WERI-Rb-1 (cell line): Measurements from ENCODE around the gene IFI44.

Experiments used
- DNase-seq: peaks from one replicate; pipeline ENCODE4 v3.0.0-alpha.2; 2020
- H3K27ac ChIP-seq: fragments of 250-450 bp; sonication (Bioruptor Pico); 2 replicates; pipeline ENCODE4 v1.5.1; 2020; ENCODE audit warnings: mild to moderate bottlenecking, moderate library complexity
- H3K27me3 ChIP-seq: fragments of 250-450 bp; sonication (Bioruptor Pico); 2 replicates; pipeline ENCODE4 v1.5.1; 2021; ENCODE audit warnings: mild to moderate bottlenecking, low read depth, moderate library complexity; ENCODE audit not compliant: insufficient read depth, severe bottlenecking
- H3K36me3 ChIP-seq: fragments of 250-450 bp; sonication (Bioruptor Pico); 2 replicates; pipeline ENCODE4 v1.5.1; 2020; ENCODE audit warnings: mild to moderate bottlenecking, moderate library complexity
- H3K4me3 ChIP-seq: 2 replicates; pipeline ENCODE4 v1.5.1; 2011; ENCODE audit warnings: low read depth, mild to moderate bottlenecking, control low read depth, low read length
- H3K9me3 ChIP-seq: fragments of 250-450 bp; sonication (Bioruptor Pico); 2 replicates; pipeline ENCODE4 v1.5.1; 2021; ENCODE audit warnings: mild to moderate bottlenecking, moderate library complexity; ENCODE audit not compliant: severe bottlenecking
- TF ChIP-seq, protein P1 (sequence below): IDR thresholded peaks from 2 replicates; pipeline ENCODE4 v1.5.1; 2011; ENCODE audit warnings: low read depth, mild to moderate bottlenecking, control low read depth, inconsistent platforms, low read length

IFI44 gene

DNA sequence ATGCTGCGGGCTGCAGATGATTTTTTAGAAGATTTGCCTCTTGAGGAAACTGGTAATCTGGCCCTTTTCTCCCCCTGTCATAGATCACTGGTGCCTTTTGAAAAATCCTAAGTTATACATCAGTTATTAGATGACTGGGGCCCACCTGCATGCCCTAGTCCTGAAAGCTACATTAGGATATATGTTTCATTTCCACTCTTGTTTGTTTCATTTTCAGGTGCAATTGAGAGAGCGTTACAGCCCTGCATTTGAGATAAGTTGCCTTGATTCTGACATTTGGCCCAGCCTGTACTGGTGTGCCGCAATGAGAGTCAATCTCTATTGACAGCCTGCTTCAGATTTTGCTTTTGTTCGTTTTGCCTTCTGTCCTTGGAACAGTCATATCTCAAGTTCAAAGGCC, 8.1 kb upstream of the IFI44 start:
- TF ChIP-seq, protein P1, sequence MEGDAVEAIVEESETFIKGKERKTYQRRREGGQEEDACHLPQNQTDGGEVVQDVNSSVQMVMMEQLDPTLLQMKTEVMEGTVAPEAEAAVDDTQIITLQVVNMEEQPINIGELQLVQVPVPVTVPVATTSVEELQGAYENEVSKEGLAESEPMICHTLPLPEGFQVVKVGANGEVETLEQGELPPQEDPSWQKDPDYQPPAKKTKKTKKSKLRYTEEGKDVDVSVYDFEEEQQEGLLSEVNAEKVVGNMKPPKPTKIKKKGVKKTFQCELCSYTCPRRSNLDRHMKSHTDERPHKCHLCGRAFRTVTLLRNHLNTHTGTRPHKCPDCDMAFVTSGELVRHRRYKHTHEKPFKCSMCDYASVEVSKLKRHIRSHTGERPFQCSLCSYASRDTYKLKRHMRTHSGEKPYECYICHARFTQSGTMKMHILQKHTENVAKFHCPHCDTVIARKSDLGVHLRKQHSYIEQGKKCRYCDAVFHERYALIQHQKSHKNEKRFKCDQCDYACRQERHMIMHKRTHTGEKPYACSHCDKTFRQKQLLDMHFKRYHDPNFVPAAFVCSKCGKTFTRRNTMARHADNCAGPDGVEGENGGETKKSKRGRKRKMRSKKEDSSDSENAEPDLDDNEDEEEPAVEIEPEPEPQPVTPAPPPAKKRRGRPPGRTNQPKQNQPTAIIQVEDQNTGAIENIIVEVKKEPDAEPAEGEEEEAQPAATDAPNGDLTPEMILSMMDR: no peak
- no peaks in the 10 kb centered on the region for H3K36me3 ChIP-seq
- DNase-seq: no peak

DNA sequence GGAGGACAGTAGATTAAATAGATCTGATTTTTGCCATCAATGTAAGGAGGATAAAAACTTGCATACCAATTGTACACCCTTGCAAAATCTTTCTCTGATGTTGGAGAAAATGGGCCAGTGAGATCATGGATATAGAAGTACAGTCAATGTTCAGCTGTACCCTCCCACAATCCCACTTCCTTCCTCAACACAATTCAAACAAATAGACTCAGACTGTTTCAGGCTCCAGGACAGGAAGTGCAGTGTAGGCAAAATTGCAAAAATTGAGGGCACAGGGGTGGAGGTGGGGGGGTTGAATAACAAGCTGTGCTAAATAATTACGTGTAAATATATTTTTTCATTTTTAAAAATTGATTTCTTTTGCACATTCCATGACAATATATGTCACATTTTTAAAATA, 3.9 kb upstream of the IFI44 start:
- Histone ChIP-seq H3K27ac (no peak overlapping the region), H3K36me3 (no peaks in the 10 kb centered on the region), H3K4me3 (no peak overlapping the region), H3K9me3 (peaks cover 6% of the 10 kb centered on the region), H3K27me3 (no peaks in the 10 kb centered on the region)
- TF ChIP-seq, protein P1: no peak
- DNase-seq: no peak

More for the DNA sequence above, 8.1 kb upstream of the IFI44 start:
- Histone ChIP-seq H3K27me3 (no peaks in the 10 kb centered on the region), H3K9me3 (no peaks in the 10 kb centered on the region), H3K4me3 (no peak overlapping the region), H3K27ac (no peak overlapping the region)

DNA sequence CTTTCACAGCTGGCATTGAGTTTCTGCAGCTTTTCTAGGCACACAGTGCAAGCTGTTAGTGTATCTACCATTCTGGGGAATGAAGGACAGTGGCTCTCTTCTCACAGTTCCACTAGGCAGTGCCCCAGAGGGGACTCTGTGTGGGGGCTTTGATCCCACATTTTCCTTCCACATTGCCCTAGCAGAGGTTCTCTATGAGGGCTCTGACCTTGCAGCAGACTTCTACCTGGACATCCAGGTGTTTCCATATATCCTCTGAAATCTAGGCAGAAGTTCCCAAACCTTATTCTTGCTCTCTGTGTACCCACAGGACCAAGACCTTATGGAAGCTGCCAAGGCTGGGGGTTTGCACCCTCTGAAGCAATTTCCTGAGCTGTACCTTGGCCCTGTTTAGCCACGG, 2.4 kb upstream of the IFI44 start:
- Histone ChIP-seq H3K9me3 (peaks cover 6% of the 10 kb centered on the region), H3K36me3 (no peaks in the 10 kb centered on the region)

DNA sequence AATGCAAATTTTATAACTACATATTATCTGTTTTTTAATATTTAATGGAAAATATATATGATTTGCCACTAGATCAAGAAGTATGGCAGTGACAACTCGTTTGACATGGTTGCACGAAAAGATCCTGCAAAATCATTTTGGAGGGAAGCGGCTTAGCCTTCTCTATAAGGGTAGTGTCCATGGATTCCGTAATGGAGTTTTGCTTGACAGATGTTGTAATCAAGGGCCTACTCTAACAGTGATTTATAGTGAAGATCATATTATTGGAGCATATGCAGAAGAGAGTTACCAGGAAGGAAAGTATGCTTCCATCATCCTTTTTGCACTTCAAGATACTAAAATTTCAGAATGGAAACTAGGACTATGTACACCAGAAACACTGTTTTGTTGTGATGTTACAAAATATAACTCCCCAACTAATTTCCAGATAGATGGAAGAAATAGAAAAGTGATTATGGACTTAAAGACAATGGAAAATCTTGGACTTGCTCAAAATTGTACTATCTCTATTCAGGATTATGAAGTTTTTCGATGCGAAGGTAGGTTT, 556 bp downstream of the IFI44 start:
- Histone ChIP-seq H3K27me3 (no peaks in the 10 kb centered on the region), H3K4me3 (no peak overlapping the region), H3K36me3 (no peaks in the 10 kb centered on the region), H3K27ac (no peak overlapping the region), H3K9me3 (peaks cover 6% of the 10 kb centered on the region)
- TF ChIP-seq, protein P1: no peak
- no peak for DNase-seq

More for the DNA sequence above, 2.4 kb upstream of the IFI44 start:
- TF ChIP-seq, protein P1: no peak
- Histone ChIP-seq H3K4me3 (no peak overlapping the region), H3K27ac (no peak overlapping the region), H3K27me3 (no peaks in the 10 kb centered on the region)
- DNase-seq: no peak

DNA sequence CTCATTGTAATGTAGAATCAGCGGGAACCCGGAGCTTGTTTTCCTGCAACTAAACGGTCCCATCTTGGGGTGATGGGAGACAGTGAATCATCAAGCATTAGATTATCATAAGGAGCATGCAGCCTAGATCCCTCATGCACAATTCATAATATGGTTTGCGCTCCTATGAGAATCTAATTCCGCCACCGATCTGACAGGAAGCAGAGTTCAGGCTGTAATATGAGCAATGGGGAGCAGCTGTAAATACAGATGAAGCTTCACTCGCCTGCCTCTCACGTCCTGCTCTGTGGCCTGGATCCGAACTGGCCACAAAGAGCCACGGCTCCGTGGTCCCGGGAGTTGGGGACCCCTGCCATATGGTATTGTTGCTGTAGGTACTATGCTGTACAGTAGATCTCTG, 1.6 kb downstream of the IFI44 start:
- TF ChIP-seq, protein P1: no peak
- DNase-seq: no peak
- no peak overlapping the region for H3K4me3 ChIP-seq
- H3K9me3 ChIP-seq: peaks cover 6% of the 10 kb centered on the region
- H3K36me3 ChIP-seq: no peaks in the 10 kb centered on the region
- no peak overlapping the region for H3K27ac ChIP-seq
- H3K27me3 ChIP-seq: no peaks in the 10 kb centered on the region

DNA sequence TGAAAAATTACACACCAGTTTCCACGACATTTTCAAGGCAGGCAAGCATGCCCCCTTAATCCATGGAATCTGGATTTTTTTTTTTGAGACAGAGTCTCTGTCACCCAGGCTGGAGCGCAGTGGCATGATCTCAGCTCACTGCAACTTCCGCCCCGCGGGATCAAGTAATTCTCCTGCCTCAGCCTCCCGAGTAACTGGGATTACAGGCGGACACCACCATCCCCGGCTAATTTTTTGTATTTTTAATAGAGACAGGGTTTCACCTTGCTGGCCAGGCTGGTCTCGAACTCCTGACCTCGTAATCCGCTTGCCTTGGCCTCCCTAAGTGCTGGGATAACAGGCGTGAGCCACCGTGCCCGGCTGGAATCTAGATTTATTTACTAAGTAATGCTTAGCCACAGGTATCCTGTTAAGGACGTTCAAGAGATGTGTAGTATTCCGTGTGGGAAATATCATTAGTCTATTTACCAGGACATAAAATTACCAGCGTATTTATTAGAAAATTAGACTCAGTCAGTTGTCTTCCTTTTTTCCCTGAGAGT, 2.5 kb downstream of the IFI44 start:
- Histone ChIP-seq H3K27ac (no peak overlapping the region), H3K36me3 (no peaks in the 10 kb centered on the region), H3K4me3 (no peak overlapping the region), H3K9me3 (peaks cover 4% of the 10 kb centered on the region), H3K27me3 (no peaks in the 10 kb centered on the region)
- TF ChIP-seq, protein P1: no peak
- no peak for DNase-seq
